ENCODE measurements around the gene ARNT2. TPM values are rescaled to one million over a fixed set of nuclear protein-coding genes. Genes with fewer than 3 reads are reported as not detected.

ARNT2 gene
- total and polyA plus RNA-seq, 2 donors (not counting 1 experiment from before 2014, with no cell fraction given), result 15.5 to 61.2 TPM

DNA sequence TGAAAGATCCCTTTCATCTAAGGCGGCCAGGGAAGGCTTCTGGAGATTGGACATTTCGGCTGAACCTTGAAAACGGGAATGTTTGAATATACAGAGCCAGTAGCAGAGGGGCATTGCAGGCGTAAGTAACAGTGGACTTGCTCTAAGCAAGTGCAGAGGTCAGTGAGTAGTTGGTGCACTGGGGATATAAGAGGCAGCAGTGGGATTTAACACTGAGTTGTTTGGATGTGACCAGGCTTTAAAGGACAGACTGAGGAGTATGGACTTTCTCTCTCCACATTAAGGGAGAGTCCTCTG, 1.3 kb downstream of the ARNT2 start:
- H3K4me2 ChIP-seq (ENCODE audit: extremely low read depth, insufficient read depth, low read length), result no peak overlapping the region
- H3K79me2 ChIP-seq (ENCODE audit: control insufficient read depth, insufficient read depth, low read length), result no peaks in the 10 kb centered on the region
- peaks cover 6% of the 10 kb centered on the region for H3K27me3 ChIP-seq (ENCODE audit: control insufficient read depth, insufficient read depth, low read length)
- H3K9ac ChIP-seq (ENCODE audit: insufficient read depth, low read length), result no peak overlapping the region
- H3K9me3 ChIP-seq (ENCODE audit: control insufficient read depth, insufficient read depth, low read depth, low read length), result no peaks in the 10 kb centered on the region
- no peak overlapping the region for H2AFZ ChIP-seq (ENCODE audit: low read length)
- no peak for DNase-seq (ENCODE audit: low read depth in 2 of 2)
- H3K36me3 ChIP-seq (ENCODE audit: control insufficient read depth, insufficient read depth, low read length), result no peaks in the 10 kb centered on the region
- H3K27ac ChIP-seq (ENCODE audit: insufficient read depth, low read length), result no peak overlapping the region
- no peaks in the 10 kb centered on the region for H3K4me1 ChIP-seq (ENCODE audit: control insufficient read depth, extremely low read depth, insufficient read depth, low read length)
- H3K4me3 ChIP-seq (replicated peaks in 1 of 4; ENCODE audit: control extremely low read depth in 1 of 4, insufficient read depth in 1 of 4, low read depth in 3 of 4, low read length in 4 of 4), result no peak overlapping the region
- TF ChIP-seq, protein P1, sequence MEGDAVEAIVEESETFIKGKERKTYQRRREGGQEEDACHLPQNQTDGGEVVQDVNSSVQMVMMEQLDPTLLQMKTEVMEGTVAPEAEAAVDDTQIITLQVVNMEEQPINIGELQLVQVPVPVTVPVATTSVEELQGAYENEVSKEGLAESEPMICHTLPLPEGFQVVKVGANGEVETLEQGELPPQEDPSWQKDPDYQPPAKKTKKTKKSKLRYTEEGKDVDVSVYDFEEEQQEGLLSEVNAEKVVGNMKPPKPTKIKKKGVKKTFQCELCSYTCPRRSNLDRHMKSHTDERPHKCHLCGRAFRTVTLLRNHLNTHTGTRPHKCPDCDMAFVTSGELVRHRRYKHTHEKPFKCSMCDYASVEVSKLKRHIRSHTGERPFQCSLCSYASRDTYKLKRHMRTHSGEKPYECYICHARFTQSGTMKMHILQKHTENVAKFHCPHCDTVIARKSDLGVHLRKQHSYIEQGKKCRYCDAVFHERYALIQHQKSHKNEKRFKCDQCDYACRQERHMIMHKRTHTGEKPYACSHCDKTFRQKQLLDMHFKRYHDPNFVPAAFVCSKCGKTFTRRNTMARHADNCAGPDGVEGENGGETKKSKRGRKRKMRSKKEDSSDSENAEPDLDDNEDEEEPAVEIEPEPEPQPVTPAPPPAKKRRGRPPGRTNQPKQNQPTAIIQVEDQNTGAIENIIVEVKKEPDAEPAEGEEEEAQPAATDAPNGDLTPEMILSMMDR (conservative IDR thresholded peaks at IDR 0.05 in 1 of 2, IDR thresholded peaks at IDR 0.05 in 1 of 2; ENCODE audit: low read depth in 1 of 2, low read length in 2 of 2), result no peak
- no peak for TF ChIP-seq EZH2 (IDR thresholded peaks at IDR 0.05; ENCODE audit: low read length, missing control alignments)
- H4K20me1 ChIP-seq (ENCODE audit: control insufficient read depth, extremely low read depth, insufficient read depth, low read length), result no peaks in the 10 kb centered on the region

DNA sequence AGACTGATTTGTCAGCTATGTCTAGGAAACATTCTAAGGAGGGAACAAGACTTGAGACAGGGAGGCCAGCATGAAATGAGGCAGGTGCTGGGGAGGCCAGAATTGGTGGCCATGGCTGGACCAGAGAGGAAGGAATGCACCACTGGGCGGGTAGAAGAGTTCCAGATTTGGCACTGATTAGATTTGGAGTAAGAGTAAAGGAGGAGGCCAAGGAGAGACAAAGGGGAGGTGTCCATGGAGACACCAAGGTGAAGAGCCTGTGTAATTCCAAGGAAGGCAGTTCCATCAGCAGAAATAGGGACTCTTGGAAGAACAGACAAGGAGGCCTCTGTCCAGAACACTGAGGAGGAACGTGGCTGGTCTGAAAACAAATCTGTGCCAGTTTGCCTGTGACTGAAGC, 1.8 kb downstream of the ARNT2 start:
- Histone ChIP-seq H3K27me3 (ENCODE audit: control insufficient read depth, insufficient read depth, low read length) (peaks cover 7% of the 10 kb centered on the region), H3K9ac (ENCODE audit: insufficient read depth, low read length) (no peak overlapping the region), H3K36me3 (ENCODE audit: control insufficient read depth, insufficient read depth, low read length) (no peaks in the 10 kb centered on the region), H4K20me1 (ENCODE audit: control insufficient read depth, extremely low read depth, insufficient read depth, low read length) (no peaks in the 10 kb centered on the region), H3K4me1 (ENCODE audit: control insufficient read depth, extremely low read depth, insufficient read depth, low read length) (no peaks in the 10 kb centered on the region), H3K27ac (ENCODE audit: insufficient read depth, low read length) (no peak overlapping the region), H3K4me2 (ENCODE audit: extremely low read depth, insufficient read depth, low read length) (no peak overlapping the region), H3K9me3 (ENCODE audit: control insufficient read depth, insufficient read depth, low read depth, low read length) (no peaks in the 10 kb centered on the region), H2AFZ (ENCODE audit: low read length) (no peak overlapping the region), H3K79me2 (ENCODE audit: control insufficient read depth, insufficient read depth, low read length) (no peaks in the 10 kb centered on the region), H3K4me3 (replicated peaks in 1 of 4; ENCODE audit: control extremely low read depth in 1 of 4, insufficient read depth in 1 of 4, low read depth in 3 of 4, low read length in 4 of 4) (no peak overlapping the region)
- TF ChIP-seq, protein P1 (conservative IDR thresholded peaks at IDR 0.05 in 1 of 2, IDR thresholded peaks at IDR 0.05 in 1 of 2; ENCODE audit: low read depth in 1 of 2, low read length in 2 of 2), result no peak
- TF ChIP-seq EZH2 (IDR thresholded peaks at IDR 0.05; ENCODE audit: low read length, missing control alignments), result no peak
- DNase-seq (ENCODE audit: low read depth in 2 of 2), result no peak

DNA sequence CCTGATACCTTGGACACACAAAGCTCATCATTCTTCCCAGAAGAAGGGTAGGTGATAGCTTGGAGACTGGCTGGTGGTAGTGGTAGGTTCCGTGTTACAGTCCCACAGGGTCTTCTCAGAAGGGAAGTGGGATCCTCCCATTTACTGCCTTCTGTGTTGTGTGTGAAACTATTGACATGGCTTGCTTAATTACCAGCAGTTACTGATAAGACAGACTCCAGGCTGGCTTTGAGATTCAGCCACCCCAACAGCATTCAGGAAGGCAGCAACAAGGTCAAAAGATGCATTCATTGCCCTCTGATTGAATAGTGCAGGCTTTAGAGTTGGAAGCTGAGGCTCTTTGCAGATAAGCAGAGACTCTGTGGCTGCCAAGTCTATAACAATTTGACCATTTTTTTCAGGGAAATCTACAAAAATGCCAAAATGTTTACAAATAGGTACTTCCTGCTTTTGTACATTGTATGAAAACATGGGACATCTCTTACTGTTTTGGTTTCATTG, 7.7 kb downstream of the ARNT2 start:
- Histone ChIP-seq H4K20me1 (ENCODE audit: control insufficient read depth, extremely low read depth, insufficient read depth, low read length) (no peaks in the 10 kb centered on the region), H3K4me2 (ENCODE audit: extremely low read depth, insufficient read depth, low read length) (no peak overlapping the region), H3K27ac (ENCODE audit: insufficient read depth, low read length) (no peak overlapping the region), H3K4me1 (ENCODE audit: control insufficient read depth, extremely low read depth, insufficient read depth, low read length) (no peaks in the 10 kb centered on the region), H3K79me2 (ENCODE audit: control insufficient read depth, insufficient read depth, low read length) (no peaks in the 10 kb centered on the region), H3K27me3 (ENCODE audit: control insufficient read depth, insufficient read depth, low read length) (peaks cover 2% of the 10 kb centered on the region), H3K4me3 (replicated peaks in 1 of 4; ENCODE audit: control extremely low read depth in 1 of 4, insufficient read depth in 1 of 4, low read depth in 3 of 4, low read length in 4 of 4) (no peak overlapping the region), H3K9ac (ENCODE audit: insufficient read depth, low read length) (no peak overlapping the region), H2AFZ (ENCODE audit: low read length) (no peak overlapping the region), H3K36me3 (ENCODE audit: control insufficient read depth, insufficient read depth, low read length) (no peaks in the 10 kb centered on the region), H3K9me3 (ENCODE audit: control insufficient read depth, insufficient read depth, low read depth, low read length) (no peaks in the 10 kb centered on the region)
- no peak for TF ChIP-seq EZH2 (IDR thresholded peaks at IDR 0.05; ENCODE audit: low read length, missing control alignments)
- TF ChIP-seq, protein P1 (conservative IDR thresholded peaks at IDR 0.05 in 1 of 2, IDR thresholded peaks at IDR 0.05 in 1 of 2; ENCODE audit: low read depth in 1 of 2, low read length in 2 of 2), result no peak
- no peak for DNase-seq (ENCODE audit: low read depth in 2 of 2)
